GM18858 (cell line): ENCODE results near the gene SLC48A1.

Source experiments
- ATAC-seq: cut with Tn5 transposase; IDR thresholded peaks from one replicate; pipeline ENCODE4 v1.9.1; 2021; ENCODE audit not compliant: unreplicated experiment

SLC48A1 gene

DNA sequence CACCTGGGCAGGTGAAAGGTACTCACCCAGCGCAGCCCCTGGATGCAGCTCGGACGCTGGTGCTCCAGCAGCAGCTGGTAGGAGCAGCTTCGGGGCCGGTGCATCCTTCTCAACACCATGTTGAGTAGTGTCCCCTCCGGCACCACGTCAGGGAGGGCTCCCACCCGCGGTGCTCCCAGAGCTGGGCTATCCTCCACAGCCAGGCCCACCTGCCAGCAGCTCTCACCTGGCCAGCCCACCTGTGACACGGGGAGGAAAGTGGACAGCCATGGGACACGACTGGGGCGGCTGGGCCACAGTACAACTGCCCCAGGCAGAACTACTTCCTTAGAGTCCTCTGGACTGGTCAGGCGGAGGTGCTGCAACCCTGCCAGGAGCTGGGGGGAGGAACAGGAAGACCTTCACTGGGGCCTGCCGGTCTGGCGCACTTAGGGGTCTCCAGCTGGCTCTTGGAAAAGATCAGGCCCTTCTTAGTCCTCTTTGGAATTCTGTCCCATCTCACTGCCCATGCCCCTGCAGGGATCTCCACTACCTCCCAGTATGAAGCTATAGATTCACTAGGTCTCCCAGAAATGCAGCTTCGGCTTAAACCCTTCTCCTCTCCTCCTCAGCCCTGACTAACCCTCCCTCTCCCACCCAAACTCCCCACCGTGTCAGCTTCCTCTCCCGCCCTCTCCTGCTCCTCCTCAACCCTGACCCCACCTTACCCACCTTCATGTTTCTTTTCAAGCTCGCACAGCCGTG, 15.0 kb upstream of the SLC48A1 start:
- ATAC-seq: no peak

DNA sequence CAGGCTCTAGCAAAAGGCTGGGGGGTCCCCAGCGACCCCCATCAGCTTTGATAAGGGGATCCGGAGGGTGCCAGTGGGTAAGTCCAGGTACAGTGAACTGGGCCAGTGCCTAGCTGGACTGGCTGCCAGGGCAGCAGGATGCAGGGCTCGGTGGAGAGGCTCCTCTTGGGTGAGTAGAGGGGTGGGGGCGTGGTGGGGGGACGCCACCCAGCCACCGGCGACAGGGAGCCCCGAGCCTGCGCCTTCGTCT, 14.5 kb upstream of the SLC48A1 start:
- no peak for ATAC-seq

DNA sequence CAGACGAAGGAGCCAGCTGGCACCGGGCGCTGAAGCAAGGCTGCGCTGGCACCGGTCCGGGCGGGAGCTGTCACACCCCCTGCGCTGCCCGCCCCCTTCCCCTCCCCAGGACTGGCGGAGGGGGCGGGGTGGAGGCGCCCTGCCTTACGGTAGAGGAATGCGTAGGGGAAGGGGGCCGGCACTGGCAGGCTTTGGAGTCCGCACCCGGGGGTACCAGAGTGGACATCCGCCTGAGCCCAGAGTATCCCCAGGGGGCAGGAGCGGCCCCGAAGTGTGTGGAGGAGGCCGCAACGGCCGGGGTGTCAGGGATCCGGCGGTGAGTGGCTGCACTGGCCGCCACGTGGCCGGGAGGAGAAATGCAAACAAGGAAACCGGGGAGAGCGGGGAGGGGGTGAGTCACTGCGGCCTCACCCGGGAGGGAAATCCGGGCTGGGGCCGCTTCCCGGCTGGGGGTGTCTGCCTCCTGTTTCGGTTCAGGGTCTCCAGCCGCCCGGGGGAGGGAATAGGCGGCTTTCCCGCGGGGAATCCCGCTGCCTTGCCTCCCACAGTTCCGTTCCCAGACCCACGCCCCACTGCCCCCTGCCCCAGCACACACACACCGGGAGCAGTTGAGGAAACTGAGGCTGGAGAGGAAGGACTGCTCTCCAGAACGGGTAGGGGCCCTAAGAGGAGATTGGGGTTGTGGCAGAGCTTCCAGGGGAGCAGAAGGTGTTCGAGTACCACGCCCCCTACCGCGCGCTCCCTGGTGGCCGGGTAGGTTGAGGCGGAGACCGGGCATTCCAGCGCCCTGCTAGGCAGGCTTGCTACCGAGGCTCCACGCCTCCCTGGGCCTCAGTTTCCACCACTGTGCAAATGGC, 14.0 kb upstream of the SLC48A1 start, which contains the start of gene RAPGEF3:
RAPGEF3 (minus strand) TSS at position 47 of the 857 bp plus-strand sequence. CDS start 324 bp downstream, outside the sequence.
- ATAC-seq: peak; percentile 29

DNA sequence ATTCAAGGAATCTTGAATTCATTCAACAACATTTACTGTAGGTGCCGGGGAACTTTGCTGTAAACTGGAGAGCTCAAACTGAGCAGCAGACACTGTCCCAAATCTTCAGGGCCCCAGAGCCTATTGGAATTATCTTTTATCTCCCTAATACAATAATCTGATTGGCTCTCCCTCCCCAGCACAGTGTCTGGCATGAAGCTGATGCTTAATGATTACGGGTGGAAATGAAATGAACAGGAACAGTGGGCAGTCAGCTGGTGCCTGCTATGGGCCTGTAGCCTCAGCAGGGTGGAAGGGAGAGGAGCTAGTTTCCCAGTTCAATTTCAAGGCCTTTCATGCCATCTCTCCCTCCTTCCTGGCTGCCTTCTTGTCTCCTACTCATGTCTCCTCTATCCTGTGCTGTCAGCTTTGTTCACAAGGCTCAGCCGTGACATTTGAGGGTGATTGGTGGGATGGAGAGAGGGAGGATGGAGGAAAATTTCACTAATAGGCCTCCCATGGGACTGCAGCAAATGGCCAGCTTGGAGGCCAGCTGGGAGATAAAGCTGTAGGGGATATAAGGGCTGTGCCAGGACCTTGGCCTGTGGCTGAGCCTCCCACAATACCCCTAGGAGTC, 10.1 kb upstream of the SLC48A1 start:
- no peak for ATAC-seq

DNA sequence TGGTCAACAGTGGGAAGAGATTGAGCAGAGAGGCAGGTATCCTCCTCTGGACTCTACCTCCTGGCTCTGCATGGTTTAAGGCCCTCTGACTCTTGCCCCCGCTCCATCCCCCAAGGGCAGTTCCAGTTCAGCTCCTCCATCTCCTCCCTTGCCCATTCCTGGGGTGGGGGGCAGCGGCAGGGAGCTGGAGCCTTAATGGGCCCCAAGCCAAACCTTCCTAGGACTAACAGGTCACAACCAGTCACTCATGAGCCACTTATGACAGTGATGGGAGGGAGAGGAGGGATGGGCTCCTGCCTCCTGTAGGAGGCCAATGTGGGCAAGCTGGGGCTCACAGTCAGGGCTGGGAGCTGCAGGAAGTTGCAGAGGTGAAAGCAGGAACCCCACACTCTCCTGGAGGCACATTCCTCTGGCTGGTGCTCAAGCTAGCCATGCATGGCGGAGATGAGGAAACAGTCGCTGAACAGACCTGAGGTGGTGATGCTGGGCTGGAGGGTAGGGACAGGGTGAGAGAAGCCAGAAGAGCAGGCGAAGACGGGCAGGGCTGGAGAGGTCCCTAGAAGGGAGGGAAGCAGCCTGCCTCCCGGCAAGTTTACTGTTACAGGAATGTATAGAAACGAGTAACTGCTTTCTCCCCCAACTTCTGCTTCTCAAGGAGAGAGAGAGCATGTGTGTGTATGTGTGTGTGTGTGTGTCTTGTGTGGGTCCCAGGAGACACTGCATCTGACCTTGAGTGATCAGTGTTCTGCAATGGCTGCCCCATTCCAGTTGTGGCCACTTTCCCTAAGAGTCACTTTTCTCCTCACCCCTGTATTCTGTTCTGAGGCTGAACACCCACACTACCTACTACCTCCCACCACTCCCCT, 9.3 kb upstream of the SLC48A1 start:
- ATAC-seq: no peak

DNA sequence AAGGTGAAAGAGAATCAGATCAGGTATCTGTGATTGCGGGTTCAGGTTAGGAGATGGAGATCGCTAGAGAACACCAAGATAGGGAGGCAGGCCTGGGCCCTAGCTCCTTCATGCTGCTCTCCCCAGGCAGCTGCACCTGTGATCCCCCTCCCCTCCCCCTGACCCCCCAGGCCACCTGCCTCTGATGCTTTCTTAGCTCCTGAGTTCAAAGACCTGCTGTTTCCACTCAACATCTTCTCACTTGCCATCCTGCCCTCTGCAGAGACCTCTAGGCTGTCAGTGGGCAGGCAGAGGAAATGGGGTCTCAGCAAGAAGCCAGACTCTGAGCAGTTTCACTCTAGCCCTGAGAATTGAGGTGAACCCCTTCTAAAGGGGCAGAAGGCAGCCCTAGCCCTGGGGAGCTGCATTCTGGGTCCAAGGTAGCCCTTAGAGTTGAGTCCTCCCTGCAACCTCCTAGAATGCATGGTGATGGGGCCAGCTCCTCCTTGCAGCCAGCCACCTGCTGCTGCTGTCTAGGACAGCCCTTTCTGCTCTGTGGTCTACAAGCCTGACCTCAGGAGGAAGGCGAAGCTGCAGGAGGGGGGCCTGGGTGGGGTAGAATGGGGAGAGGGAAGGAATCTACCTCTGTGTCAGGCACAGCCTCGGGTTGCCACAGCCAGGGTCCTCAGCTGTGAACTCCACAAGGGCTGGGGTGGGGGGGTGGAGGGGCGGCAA, 6.4 kb upstream of the SLC48A1 start:
- ATAC-seq: no peak

DNA sequence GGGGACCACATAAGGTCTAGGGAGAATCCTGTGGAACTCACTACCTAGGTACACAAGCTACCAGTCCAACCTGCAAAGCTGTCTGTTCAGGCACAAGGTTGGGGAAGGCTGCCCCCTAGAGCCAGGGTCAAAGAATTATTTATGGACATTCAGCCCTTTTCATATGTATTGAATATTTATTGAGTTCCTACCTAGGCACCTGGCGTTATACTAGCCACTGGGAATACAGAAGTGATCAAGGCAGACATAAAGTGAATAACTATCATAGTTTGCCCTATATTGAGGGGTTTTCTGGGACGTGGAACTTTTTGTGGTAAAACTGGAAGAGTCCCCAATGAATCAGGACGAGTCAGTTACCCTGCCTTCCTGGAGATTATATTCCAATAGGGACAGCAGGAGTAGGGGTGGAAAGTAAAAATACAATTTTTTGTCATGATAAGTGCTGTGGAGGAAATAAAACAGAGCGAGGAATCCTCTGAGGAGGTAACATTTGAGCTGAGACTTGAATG, 5.8 kb upstream of the SLC48A1 start:
- ATAC-seq: no peak

DNA sequence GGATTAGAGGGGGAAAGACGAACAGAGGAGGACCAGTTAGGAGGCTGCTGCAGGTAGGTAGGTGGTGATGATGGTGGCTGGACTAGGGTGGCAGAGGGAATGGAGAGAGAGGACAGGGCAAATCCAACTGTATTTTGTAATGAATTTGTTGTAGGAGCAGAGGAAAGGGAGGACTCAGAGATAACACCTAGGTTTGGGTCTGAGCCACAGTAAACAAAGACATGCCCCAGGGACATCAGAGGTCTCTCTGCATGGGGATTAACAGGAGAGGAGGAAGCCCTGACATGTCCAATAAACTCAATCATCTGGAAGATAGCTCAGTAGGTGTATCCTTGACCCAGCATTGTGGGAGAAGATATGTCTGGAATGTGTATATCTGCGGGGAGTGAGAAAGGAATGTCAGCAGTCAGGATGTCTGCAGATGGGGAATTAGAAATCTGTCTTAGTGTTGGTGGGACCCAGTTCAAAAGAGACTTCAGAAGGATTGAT, 4.7 kb upstream of the SLC48A1 start:
- ATAC-seq: no peak

DNA sequence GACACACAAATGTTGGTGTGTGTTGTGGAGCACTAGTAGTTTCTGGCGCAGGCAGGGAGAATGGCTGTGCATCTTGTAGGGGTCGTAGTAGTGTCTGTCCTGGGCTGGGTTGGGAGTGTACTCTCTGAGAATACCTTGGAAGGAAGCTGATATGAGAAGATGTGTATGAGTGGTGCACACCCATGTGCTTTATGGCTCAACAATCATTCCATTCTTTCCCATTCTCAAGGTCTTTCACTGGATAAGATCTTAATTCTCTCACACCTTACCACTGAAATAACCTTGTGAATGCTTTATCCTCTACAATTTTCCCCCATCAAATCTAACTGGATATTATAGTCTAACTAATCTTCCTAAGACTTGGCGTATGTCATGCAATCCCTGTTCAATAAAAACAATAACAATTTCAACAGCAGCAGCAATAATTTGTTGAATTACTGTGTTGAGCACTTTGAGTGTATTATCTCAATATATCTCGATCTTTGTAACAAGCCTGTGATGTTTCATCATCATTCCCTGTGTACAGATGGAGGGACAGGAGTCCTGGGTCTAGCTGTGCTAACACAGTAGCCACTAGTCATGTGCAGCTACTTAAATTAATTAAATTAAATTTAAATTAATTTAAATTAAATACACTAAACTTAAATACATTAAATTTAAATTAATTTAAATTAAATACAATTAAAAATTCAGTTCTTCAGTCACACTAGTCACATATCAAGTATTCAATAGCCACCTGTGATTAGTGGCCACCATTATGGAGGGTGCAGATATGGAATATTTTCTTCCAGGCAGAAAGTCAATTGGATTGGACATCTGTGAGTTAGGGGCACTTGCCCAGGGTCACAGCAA, 3.6 kb upstream of the SLC48A1 start:
- no peak for ATAC-seq

DNA sequence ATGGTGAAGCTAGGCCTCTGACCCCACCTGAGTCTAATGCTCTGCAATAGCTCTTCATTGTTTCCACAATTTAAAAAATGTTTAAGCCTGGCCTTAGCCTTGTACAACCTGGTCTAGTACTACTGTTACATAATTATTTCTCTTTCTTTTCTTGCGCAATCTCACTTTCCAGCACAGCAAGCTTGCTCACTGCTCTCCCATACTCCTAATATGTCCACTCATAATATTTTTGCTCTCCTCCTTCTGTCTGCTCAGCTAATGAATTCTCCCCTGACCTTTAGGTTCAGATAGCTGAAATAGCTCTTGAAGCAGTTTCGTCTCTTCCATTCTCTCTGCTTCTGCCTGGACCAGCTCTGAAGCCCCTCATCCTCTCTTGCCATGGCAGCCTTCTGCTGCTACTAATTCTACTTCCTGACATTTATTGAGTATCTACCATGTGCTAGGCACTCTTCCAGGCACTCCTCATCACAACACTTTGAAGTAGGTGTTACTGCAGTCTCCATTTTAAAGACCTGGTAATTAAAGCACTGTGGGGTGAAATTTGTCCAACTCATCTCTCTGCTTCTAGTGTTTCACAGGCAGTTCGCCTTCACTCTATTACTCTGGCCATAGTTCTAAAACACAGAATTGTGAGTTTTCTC, 2.8 kb upstream of the SLC48A1 start:
- ATAC-seq: no peak

DNA sequence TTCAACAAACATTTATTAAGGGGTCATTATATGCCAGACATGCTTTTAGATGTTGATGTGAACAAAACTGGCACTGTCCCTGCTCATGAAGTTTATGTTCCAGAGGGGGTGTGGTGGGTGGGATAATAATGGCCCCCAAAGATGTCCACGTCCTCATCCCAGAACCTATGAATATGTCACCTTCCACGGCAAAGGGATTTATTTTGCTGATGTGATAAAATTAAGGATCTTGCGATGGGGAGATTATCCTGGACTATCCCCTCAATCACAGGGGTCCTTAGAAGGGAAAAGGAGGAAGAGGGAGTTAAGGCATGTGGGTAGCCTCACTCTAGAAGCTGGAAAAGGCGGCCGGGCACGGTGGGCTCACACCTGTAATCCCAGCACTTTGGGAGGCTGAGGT, 1.7 kb upstream of the SLC48A1 start:
- no peak for ATAC-seq

DNA sequence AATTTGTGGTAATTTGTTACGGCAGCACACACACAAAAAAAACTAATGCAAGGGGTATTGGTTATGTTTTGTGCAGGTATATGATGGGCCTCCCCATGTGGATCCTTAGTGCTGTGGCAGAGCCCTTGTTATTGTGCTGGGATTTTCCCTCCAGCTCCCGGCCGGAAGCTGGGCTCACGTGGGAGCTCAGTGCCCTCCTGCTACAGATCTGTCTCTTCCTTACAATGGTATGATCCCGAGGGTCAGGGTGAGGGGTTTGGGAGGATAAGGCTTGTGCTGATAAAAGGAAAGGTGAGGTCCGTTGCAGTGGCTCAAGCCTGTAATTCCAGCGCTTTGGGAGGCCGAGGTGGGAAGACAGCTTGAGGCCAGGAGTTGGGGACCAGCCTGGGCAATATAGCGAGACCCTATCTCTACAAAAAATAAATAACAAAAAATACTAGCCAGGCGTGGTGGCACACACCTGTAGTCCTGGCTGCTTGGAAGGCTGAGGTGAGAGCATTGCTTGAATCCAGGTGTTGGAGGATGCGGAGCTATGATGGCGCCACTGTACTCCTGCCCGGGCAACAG, 861 bp upstream of the SLC48A1 start:
- no peak for ATAC-seq

DNA sequence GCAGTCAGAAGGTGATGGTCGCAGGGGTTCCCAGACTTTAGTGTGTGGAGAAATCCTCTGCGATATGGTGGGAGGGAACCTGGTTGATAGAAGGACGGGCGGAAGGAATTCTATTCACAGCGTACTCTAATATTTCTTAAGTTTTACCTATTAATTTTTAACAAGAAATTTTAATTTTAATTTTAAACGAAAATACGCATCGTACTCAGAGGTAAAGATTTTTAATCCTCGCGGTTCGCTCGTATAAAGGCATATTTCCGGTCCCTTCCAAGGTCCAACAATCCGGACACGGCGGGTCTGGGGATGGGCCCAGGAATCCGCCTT, 338 bp upstream of the SLC48A1 start:
- no peak for ATAC-seq

DNA sequence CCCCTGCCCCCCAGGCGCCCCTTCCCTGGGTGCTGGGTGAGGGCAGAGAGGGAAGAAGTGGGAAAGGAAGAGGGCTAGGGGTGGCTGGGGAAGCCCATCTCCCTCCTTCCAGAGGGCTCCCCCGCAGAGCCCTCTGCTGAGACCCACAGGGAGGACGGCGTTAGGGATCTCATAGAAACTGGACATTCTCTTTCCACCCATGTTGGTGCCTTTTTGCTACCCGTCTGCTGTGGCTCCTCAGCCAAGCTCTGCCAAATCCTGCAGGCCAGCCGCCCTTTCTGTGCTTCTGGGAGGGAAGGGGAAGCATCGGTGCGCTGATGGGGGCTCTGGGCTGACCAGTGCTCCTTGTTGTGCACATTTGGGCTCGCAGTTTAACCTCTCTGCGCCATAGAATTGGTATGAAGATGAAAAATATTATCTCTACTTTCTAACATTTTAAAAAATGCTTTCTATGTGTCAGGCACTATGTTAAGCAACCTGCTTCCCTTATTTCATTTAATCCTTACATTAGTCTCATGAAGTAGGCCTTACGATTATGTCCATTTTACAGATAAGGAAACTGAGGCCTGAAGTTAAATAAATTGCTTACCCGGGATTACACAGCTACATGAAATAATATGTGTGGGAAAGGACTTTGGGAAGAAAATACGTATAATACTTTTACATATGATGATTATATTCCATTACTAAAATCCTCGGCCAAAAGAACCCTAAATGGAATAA, 981 bp downstream of the SLC48A1 start:
- no peak for ATAC-seq

DNA sequence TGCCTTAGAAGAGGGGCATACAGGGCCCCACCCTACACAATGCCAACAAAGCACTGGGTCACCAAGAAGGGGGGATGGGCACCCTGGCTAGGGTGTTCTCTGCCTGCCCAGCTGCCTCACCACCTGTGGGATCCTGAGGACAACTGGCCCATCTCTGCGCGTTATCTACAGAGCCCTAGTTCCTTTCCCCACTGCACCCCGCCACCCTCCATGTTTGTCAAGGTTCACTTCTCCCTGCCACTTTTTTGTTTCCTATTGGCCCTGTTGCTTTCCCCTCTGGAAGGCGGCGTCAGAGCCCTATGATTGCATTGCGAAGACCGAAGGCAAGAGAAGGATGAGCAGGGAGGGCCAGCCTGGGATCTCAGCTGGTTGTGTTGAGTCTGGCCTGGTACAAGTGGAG, 1.6 kb downstream of the SLC48A1 start:
- ATAC-seq: no peak

DNA sequence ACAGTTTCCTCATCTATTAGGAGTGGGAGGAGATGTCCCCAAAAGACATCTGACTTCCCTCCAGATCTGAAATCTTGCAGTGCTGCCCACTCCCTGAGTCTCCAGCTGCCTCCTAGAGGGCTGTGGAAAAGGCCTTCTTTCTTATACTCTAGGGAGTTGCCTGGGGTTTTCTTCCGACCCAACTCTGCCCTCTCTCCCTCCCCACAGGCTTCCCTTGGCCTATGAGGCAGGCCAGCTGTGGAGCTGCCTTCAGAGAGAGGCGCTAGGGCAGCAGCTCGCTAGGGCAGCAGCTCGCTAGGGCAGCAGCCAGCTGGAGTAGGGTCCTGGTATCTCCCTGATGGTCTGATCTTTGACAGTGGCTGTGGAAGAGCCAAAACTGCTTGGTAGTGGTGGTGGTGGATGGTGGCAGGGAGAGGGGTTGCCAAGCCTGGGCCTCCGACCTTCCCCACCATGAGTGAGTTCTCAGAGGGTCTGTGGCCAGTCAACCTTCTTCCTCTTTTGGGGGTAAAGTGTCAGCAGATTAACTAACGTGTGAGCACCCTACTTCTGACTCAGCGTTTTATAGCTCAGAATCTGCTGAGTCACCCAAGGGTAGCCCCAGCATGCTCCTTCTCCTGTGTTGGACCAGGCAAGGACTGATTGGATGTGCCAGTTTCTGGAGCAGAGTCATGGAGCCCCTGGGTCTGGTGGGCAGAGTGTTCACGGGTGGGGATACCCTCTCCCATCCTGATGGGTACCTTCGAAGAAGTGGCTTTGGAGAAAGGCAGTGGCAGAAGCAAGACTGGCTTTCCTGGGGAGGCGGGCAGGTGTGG, 2.3 kb downstream of the SLC48A1 start:
- ATAC-seq: no peak
